Measurements from ENCODE around the gene HMGXB3. TPM values are rescaled to one million over a fixed set of nuclear protein-coding genes. Genes with fewer than 3 reads are reported as not detected.

The HMGXB3 gene
- total and polyA plus RNA-seq, 2 of the 13 experiments (the other 11 are each of a cell fraction or from before 2014, with no cell fraction given): 18.8 to 23.8 TPM

DNA sequence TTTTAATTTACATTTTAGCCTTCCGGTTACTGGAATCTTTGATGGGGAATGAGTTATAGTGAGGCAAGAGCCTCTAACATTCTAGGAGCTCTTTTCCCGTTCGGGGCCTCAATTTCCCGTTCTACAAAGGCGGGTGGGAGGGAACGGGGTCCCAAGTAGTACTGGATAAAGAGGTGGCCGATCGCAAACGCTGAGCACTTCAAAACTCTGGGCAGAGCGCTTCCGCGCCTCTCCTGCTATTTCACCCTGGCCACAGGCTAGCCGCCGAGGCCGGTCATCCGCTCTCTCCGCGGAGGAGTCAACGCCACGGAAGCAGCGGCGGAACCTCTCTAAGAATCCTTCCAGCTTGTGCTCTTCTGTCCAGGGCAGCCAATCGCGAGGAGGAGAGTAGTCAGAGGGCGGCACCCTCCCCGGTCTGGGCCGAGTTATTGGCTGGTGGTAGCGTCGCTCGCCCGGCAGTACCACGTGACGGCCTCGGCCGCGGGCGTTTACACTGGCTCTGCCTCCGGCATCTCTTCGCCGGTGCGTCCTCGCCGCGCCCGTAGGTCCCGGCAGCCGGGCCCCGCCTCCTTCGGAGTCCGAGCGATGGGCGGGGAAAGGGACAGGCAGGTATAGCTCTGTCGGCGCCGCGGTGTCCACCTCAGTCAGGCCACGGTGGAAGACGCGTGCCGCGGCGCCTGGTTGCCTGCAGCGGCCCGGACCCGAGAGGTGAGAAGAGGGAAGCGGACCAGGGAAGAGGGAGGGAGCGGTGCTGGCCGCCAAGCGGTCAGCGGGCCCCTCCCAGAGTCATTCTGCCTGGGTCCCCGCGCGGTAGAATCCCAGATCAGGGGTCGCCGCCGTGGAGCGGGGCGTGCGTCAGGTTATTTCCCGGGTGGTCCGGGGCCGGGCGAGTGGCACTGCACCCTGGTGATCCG, 40.0 kb upstream of the HMGXB3 start, which contains the start of gene SLC26A2 (continued):
- TF ChIP-seq, protein P1, sequence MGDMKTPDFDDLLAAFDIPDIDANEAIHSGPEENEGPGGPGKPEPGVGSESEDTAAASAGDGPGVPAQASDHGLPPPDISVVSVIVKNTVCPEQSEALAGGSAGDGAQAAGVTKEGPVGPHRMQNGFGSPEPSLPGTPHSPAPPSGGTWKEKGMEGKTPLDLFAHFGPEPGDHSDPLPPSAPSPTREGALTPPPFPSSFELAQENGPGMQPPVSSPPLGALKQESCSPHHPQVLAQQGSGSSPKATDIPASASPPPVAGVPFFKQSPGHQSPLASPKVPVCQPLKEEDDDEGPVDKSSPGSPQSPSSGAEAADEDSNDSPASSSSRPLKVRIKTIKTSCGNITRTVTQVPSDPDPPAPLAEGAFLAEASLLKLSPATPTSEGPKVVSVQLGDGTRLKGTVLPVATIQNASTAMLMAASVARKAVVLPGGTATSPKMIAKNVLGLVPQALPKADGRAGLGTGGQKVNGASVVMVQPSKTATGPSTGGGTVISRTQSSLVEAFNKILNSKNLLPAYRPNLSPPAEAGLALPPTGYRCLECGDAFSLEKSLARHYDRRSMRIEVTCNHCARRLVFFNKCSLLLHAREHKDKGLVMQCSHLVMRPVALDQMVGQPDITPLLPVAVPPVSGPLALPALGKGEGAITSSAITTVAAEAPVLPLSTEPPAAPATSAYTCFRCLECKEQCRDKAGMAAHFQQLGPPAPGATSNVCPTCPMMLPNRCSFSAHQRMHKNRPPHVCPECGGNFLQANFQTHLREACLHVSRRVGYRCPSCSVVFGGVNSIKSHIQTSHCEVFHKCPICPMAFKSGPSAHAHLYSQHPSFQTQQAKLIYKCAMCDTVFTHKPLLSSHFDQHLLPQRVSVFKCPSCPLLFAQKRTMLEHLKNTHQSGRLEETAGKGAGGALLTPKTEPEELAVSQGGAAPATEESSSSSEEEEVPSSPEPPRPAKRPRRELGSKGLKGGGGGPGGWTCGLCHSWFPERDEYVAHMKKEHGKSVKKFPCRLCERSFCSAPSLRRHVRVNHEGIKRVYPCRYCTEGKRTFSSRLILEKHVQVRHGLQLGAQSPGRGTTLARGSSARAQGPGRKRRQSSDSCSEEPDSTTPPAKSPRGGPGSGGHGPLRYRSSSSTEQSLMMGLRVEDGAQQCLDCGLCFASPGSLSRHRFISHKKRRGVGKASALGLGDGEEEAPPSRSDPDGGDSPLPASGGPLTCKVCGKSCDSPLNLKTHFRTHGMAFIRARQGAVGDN (CRISPR knock-in tag; IDR thresholded peaks at IDR 0.05): peak; percentile 97
- peak; percentile 24; the same call in 1 of the 2 replicates for TF ChIP-seq ZMYM3 (CRISPR knock-in tag; IDR thresholded peaks at IDR 0.05)
- TF ChIP-seq ZNF607 (CRISPR knock-in tag; IDR thresholded peaks at IDR 0.05; ENCODE audit: borderline replicate concordance): peak; percentile 88
- peak; percentile 75 for TF ChIP-seq SAP130 (CRISPR knock-in tag; IDR thresholded peaks at IDR 0.05; ENCODE audit: low read depth)
- TF ChIP-seq KMT2A (CRISPR knock-in tag; IDR thresholded peaks at IDR 0.05): peak; percentile 85
- TF ChIP-seq, protein P2, sequence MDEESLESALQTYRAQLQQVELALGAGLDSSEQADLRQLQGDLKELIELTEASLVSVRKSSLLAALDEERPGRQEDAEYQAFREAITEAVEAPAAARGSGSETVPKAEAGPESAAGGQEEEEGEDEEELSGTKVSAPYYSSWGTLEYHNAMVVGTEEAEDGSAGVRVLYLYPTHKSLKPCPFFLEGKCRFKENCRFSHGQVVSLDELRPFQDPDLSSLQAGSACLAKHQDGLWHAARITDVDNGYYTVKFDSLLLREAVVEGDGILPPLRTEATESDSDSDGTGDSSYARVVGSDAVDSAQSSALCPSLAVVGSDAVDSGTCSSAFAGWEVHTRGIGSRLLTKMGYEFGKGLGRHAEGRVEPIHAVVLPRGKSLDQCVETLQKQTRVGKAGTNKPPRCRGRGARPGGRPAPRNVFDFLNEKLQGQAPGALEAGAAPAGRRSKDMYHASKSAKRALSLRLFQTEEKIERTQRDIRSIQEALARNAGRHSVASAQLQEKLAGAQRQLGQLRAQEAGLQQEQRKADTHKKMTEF (CRISPR knock-in tag; IDR thresholded peaks at IDR 0.05): peak; percentile 82; the same call in 1 of the 2 replicates
- peak; percentile 48 for TF ChIP-seq HOXA5 (CRISPR knock-in tag; IDR thresholded peaks at IDR 0.05)
- TF ChIP-seq, protein P3, sequence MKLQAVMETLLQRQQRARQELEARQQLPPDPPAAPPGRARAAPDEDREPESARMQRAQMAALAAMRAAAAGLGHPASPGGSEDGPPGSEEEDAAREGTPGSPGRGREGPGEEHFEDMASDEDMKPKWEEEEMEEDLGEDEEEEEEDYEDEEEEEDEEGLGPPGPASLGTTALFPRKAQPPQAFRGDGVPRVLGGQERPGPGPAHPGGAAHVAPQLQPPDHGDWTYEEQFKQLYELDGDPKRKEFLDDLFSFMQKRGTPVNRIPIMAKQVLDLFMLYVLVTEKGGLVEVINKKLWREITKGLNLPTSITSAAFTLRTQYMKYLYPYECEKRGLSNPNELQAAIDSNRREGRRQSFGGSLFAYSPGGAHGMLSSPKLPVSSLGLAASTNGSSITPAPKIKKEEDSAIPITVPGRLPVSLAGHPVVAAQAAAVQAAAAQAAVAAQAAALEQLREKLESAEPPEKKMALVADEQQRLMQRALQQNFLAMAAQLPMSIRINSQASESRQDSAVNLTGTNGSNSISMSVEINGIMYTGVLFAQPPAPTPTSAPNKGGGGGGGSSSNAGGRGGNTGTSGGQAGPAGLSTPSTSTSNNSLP (IDR thresholded peaks at IDR 0.05; ENCODE audit: low read depth, low read length): no peak
- TF ChIP-seq RARG (CRISPR knock-in tag; IDR thresholded peaks at IDR 0.05; ENCODE audit: low read depth): no peak
- TF ChIP-seq CENPX (CRISPR knock-in tag; IDR thresholded peaks at IDR 0.05): no peak
- TF ChIP-seq, protein P4, sequence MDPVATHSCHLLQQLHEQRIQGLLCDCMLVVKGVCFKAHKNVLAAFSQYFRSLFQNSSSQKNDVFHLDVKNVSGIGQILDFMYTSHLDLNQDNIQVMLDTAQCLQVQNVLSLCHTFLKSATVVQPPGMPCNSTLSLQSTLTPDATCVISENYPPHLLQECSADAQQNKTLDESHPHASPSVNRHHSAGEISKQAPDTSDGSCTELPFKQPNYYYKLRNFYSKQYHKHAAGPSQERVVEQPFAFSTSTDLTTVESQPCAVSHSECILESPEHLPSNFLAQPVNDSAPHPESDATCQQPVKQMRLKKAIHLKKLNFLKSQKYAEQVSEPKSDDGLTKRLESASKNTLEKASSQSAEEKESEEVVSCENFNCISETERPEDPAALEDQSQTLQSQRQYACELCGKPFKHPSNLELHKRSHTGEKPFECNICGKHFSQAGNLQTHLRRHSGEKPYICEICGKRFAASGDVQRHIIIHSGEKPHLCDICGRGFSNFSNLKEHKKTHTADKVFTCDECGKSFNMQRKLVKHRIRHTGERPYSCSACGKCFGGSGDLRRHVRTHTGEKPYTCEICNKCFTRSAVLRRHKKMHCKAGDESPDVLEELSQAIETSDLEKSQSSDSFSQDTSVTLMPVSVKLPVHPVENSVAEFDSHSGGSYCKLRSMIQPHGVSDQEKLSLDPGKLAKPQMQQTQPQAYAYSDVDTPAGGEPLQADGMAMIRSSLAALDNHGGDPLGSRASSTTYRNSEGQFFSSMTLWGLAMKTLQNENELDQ (CRISPR knock-in tag; IDR thresholded peaks at IDR 0.05; ENCODE audit: borderline replicate concordance): no peak
- peak; percentile 82; the same call in 1 of the 2 replicates for TF ChIP-seq ZNF841 (CRISPR knock-in tag; IDR thresholded peaks at IDR 0.05; ENCODE audit: borderline replicate concordance)
- TF ChIP-seq KDM3A (CRISPR knock-in tag; IDR thresholded peaks at IDR 0.05; ENCODE audit: low read depth): peak; percentile 40; the same call in 1 of the 2 replicates
- TF ChIP-seq LCORL (IDR thresholded peaks at IDR 0.05): no peak
- peak; percentile 67; the same call in 1 of the 2 replicates for TF ChIP-seq LCORL (CRISPR knock-in tag; IDR thresholded peaks at IDR 0.05)
- TF ChIP-seq, protein P5, sequence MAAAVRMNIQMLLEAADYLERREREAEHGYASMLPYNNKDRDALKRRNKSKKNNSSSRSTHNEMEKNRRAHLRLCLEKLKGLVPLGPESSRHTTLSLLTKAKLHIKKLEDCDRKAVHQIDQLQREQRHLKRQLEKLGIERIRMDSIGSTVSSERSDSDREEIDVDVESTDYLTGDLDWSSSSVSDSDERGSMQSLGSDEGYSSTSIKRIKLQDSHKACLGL (CRISPR knock-in tag; IDR thresholded peaks at IDR 0.05): peak; percentile 70; the same call in 1 of the 2 replicates
